HG03457 (cell line): Measurements from ENCODE around the gene GOLGA7B.

Source experiments
- ATAC-seq: cut with Tn5 transposase; IDR thresholded peaks from one replicate; pipeline ENCODE4 v1.9.1; 2021; ENCODE audit warnings: moderate number of reproducible peaks; ENCODE audit not compliant: unreplicated experiment

Gene GOLGA7B

GRCh38 chr10:97892506-97892905, 42.9 kb downstream of the GOLGA7B start:
- ATAC-seq = no peak

GRCh38 chr10:97892939-97893338, 43.3 kb downstream of the GOLGA7B start:
- ATAC-seq = no peak

GRCh38 chr10:97894092-97894491, 44.4 kb downstream of the GOLGA7B start:
- no peak for ATAC-seq

GRCh38 chr10:97895084-97895483, 45.4 kb downstream of the GOLGA7B start:
- ATAC-seq = no peak

- no peak for ATAC-seq
Observed at GRCh38 chr10:97895915-97896314, 46.3 kb downstream of the GOLGA7B start.

- no peak for ATAC-seq
Observed at GRCh38 chr10:97896756-97897358, 47.2 kb downstream of the GOLGA7B start.

- ATAC-seq = no peak
Observed at GRCh38 chr10:97898429-97898828, 48.8 kb downstream of the GOLGA7B start.

GRCh38 chr10:97901381-97901780, 51.7 kb downstream of the GOLGA7B start:
- ATAC-seq = no peak

GRCh38 chr10:97903128-97904017, 53.7 kb downstream of the GOLGA7B start:
- no peak for ATAC-seq

- no peak for ATAC-seq
Observed at GRCh38 chr10:97904018-97904381, 54.4 kb downstream of the GOLGA7B start.

- ATAC-seq = no peak
Observed at GRCh38 chr10:97904576-97904975, 54.9 kb downstream of the GOLGA7B start.

- ATAC-seq = no peak
Observed at GRCh38 chr10:97905276-97905675, 55.6 kb downstream of the GOLGA7B start.

GRCh38 chr10:97907211-97907610, 57.6 kb downstream of the GOLGA7B start:
- no peak for ATAC-seq

GRCh38 chr10:97907830-97908229, 58.2 kb downstream of the GOLGA7B start:
- ATAC-seq = no peak

- ATAC-seq = no peak
Observed at GRCh38 chr10:97910661-97911060, 61.0 kb downstream of the GOLGA7B start.

GRCh38 chr10:97911217-97911616, 61.6 kb downstream of the GOLGA7B start:
- no peak for ATAC-seq

GRCh38 chr10:97913193-97913592, 63.5 kb downstream of the GOLGA7B start:
- no peak for ATAC-seq

- ATAC-seq = no peak
Observed at GRCh38 chr10:97913614-97914013, 64.0 kb downstream of the GOLGA7B start.

GRCh38 chr10:97914171-97914836, 64.7 kb downstream of the GOLGA7B start:
- ATAC-seq = no peak

GRCh38 chr10:97914837-97915211, 65.2 kb downstream of the GOLGA7B start:
- ATAC-seq = no peak

- ATAC-seq = no peak
Observed at GRCh38 chr10:97915346-97916131, 65.9 kb downstream of the GOLGA7B start.
